Measurements from ENCODE around the gene DNMT1.

- no peak for TF ChIP-seq CTCF (IDR thresholded peaks at IDR 0.05)
- TF ChIP-seq POLR2A (IDR thresholded peaks at IDR 0.05), result no peak
Measured at GRCh38 chr19:10120538-10121189, 74.1 kb downstream of the DNMT1 start.

Data from esophagus squamous epithelium (tissue), 4 donors.